ENCODE measurements around the gene OR56B4. TPM values are rescaled to one million over a fixed set of nuclear protein-coding genes. Genes with fewer than 3 reads are reported as not detected.
"Not testable (repeated sequence)": the region's sequence is repeated elsewhere in the genome, so short reads cannot be mapped to it uniquely, and the experiment has no call there.

The OR56B4 gene, protein sequence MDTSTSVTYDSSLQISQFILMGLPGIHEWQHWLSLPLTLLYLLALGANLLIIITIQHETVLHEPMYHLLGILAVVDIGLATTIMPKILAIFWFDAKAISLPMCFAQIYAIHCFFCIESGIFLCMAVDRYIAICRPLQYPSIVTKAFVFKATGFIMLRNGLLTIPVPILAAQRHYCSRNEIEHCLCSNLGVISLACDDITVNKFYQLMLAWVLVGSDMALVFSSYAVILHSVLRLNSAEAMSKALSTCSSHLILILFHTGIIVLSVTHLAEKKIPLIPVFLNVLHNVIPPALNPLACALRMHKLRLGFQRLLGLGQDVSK
- total RNA-seq = not detected

DNA sequence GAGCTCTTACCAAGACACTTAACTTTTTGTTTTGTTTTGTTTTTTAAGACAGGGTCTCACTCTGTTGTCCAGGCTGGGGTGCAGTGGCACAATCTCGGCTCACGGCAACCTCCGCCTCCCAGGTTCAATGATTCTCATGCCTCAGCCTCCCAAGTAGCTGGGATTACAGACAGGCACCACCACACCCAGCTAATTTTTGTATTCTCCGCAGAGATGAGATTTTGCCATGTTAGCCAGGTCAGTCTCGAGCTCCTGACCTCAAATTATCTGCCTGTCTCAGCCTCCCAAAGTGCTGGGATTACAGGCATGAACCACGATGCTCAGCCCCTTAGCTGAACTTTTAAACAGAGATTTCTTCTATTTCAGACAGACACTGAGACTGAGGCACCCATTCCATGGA, at the start of gene OR56B4:
TSS of gene OR56B4 (plus strand) at position 301 of the 400 bp plus-strand sequence. CDS start at position 396, 95 bp downstream.
- not testable (repeated sequence) for DNase-seq, H3K27ac ChIP-seq

DNA sequence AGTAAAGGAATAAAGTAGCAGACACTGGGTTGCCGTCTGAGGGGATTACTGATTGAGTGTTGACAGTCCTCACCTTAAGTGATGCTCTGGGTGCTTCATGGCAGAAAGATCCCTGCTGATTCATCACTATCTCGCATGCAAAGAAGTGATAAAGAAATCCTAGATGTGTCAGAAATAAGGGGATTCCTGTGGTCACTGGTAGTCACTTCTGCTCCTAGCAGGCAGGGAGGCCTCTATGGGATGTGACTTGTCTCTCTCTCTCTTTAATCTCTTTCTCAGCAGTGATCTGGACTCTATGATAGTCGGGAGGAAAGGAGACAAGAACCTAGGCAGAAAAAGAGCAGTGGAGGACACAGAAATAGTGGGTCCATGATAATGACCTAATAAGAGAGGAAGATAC, 46.0 kb upstream of the OR56B4 start:
- TF ChIP-seq CTCF (IDR thresholded peaks at IDR 0.05) = no peak
- Histone ChIP-seq H3K9ac (ENCODE audit: low read depth in 2 of 2, low read length in 2 of 2) (no peak overlapping the region), H3K36me3 (no peaks in the 10 kb centered on the region), H3K9me3 (no peaks in the 10 kb centered on the region), H3K27me3 (no peaks in the 10 kb centered on the region), H3K4me3 (no peak overlapping the region), H3K4me1 (no peaks in the 10 kb centered on the region), H3K27ac (no peak overlapping the region)
- intact Hi-C loops (cut with DNase I) = no loop called here
- no peak for DNase-seq

More for the DNA sequence above, at the start of gene OR56B4:
- H3K4me1 ChIP-seq; H3K27me3 ChIP-seq; intact Hi-C loops (cut with DNase I); H3K36me3 ChIP-seq; H3K9me3 ChIP-seq; H3K4me3 ChIP-seq; H3K9ac ChIP-seq (ENCODE audit: low read depth in 2 of 2, low read length in 2 of 2): not testable (repeated sequence)

GRCh38 chr11:6062691-6063358, 44.7 kb upstream of the OR56B4 start:
- DNase-seq = no peak
- intact Hi-C loops (cut with DNase I) = no loop called here
- no peak for TF ChIP-seq CTCF (IDR thresholded peaks at IDR 0.05)
- H3K36me3 ChIP-seq = no peaks in the 10 kb centered on the region
- no peaks in the 10 kb centered on the region for H3K4me1 ChIP-seq
- H3K9ac ChIP-seq (ENCODE audit: low read depth in 2 of 2, low read length in 2 of 2) = no peak overlapping the region
- no peak overlapping the region for H3K27ac ChIP-seq
- no peaks in the 10 kb centered on the region for H3K27me3 ChIP-seq
- H3K4me3 ChIP-seq = no peak overlapping the region
- H3K9me3 ChIP-seq = no peaks in the 10 kb centered on the region

DNA sequence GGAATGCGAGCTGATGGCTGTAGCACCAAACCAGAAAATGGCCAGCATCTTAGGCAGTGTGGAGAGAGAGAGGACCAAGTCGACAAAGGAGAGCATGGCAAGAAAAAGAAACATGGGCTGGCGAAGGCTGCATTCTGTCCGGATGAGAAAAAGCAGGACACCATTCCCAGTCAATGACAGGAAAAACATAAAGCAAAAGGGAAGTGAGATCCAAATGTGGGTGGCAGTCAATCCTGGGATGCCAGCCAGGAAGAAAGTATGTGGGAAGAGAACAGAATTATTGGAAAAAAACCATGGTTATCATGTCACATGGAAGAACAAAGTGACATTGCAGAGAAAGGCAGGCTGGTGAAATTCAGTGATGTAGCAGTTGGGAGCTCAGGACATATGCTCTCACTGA, 40.0 kb upstream of the OR56B4 start:
- no peak overlapping the region for H3K4me3 ChIP-seq
- H3K36me3 ChIP-seq = no peaks in the 10 kb centered on the region
- no peak for TF ChIP-seq CTCF (IDR thresholded peaks at IDR 0.05)
- no peaks in the 10 kb centered on the region for H3K9me3 ChIP-seq
- DNase-seq = no peak
- no peak overlapping the region for H3K27ac ChIP-seq
- no peak overlapping the region for H3K9ac ChIP-seq (ENCODE audit: low read depth in 2 of 2, low read length in 2 of 2)
- intact Hi-C loops (cut with DNase I) = no loop called here
- no peaks in the 10 kb centered on the region for H3K4me1 ChIP-seq
- H3K27me3 ChIP-seq = no peaks in the 10 kb centered on the region

DNA sequence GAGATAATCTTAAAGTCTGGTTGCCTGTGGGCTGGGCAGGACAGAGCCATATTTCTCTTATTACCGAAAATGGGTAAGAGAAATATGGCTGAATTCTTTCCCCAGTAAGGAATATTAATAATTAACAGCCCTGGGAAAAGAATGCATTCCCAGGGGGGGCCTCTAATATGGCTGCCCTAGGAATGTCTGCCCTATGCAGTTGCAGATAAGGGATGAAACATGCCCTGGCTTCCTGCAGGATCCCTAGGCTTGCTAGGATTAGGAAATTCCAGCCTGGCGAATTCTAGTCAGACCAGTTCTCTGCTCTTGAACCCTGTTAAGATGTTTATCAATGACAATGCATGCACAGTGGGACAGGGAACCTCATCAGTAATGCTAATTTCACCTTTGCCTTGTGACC, 31.0 kb upstream of the OR56B4 start:
- H3K36me3 ChIP-seq; H3K4me1 ChIP-seq; DNase-seq; H3K9ac ChIP-seq (ENCODE audit: low read depth in 2 of 2, low read length in 2 of 2); H3K27me3 ChIP-seq; H3K4me3 ChIP-seq; H3K27ac ChIP-seq; H3K9me3 ChIP-seq; intact Hi-C loops (cut with DNase I): not testable (repeated sequence)

DNA sequence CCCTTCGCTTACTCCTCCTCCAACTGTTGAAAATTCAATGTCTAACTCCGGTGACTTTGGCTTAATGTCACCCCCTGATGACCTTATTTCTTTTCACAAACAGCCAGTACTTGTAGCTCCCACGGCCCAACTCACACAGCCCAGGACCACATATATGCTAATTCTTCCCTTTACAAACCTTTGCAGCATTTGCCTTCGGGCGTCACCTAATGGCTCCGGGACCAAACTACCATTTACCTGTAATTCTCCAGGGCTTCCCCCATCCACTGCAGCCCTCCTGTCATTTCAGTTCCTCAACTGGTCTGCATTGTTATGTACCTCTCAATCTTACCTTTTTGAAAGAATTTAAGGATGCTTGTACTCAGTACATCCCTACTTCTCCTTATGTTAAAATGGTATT, 29.8 kb upstream of the OR56B4 start:
- Histone ChIP-seq H3K9ac (ENCODE audit: low read depth in 2 of 2, low read length in 2 of 2) (no peak overlapping the region), H3K4me1 (no peaks in the 10 kb centered on the region), H3K36me3 (no peaks in the 10 kb centered on the region), H3K4me3 (no peak overlapping the region), H3K27me3 (no peaks in the 10 kb centered on the region), H3K9me3 (no peaks in the 10 kb centered on the region), H3K27ac (no peak overlapping the region)
- no peak for DNase-seq
- TF ChIP-seq CTCF (IDR thresholded peaks at IDR 0.05) = no peak
- intact Hi-C loops (cut with DNase I) = no loop called here

All from colonic mucosa (tissue), 4 donors.